ENCODE results near the gene MGLL.

MGLL gene

DNA sequence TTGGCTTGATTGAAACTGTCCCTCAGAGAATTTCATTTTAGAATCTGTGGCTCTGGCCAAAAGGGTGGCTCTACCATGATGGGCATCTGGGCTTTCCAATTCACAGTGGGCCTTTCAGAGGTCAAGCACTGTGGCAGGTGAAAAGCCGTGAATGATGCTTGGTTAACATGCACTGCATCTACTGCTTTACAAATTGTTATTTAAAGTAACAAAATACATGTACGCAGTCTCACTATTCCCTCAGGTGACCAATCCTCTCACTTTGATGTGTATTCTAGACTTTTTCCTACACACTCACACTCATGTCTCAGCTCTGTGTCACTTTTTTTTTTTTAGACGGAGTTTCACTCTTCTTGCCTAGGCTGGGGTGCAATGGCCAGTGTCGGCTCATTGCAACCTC, 70.5 kb downstream of the MGLL start:
- Histone ChIP-seq H4K20me1 (ENCODE audit: insufficient read depth) (no peaks in the 10 kb centered on the region), H2AFZ (ENCODE audit: low read depth) (peak overlapping the region; percentile 48; the same call in 1 of the 2 replicates), H3K79me2 (ENCODE audit: insufficient read depth, low read depth) (no peaks in the 10 kb centered on the region), H3K4me2 (peak overlapping the region; percentile 70), H3K36me3 (ENCODE audit: insufficient read depth) (no peaks in the 10 kb centered on the region), H3K4me3 (IDR thresholded peaks at IDR 0.05; ENCODE audit: insufficient read depth, low read depth, low read length) (peak overlapping the region; percentile 21), H3K27me3 (ENCODE audit: insufficient read depth, low read depth) (no peaks in the 10 kb centered on the region), H3K4me1 (ENCODE audit: low read depth, poor library complexity, severe bottlenecking) (peaks cover 65% of the 10 kb centered on the region), H3K9ac (peak overlapping the region; percentile 82; the same call in 1 of the 2 replicates), H3K27ac (peak overlapping the region; percentile 97)
- TF ChIP-seq, protein P1, sequence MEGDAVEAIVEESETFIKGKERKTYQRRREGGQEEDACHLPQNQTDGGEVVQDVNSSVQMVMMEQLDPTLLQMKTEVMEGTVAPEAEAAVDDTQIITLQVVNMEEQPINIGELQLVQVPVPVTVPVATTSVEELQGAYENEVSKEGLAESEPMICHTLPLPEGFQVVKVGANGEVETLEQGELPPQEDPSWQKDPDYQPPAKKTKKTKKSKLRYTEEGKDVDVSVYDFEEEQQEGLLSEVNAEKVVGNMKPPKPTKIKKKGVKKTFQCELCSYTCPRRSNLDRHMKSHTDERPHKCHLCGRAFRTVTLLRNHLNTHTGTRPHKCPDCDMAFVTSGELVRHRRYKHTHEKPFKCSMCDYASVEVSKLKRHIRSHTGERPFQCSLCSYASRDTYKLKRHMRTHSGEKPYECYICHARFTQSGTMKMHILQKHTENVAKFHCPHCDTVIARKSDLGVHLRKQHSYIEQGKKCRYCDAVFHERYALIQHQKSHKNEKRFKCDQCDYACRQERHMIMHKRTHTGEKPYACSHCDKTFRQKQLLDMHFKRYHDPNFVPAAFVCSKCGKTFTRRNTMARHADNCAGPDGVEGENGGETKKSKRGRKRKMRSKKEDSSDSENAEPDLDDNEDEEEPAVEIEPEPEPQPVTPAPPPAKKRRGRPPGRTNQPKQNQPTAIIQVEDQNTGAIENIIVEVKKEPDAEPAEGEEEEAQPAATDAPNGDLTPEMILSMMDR (conservative IDR thresholded peaks at IDR 0.05; ENCODE audit: low read depth, low read length): no peak

DNA sequence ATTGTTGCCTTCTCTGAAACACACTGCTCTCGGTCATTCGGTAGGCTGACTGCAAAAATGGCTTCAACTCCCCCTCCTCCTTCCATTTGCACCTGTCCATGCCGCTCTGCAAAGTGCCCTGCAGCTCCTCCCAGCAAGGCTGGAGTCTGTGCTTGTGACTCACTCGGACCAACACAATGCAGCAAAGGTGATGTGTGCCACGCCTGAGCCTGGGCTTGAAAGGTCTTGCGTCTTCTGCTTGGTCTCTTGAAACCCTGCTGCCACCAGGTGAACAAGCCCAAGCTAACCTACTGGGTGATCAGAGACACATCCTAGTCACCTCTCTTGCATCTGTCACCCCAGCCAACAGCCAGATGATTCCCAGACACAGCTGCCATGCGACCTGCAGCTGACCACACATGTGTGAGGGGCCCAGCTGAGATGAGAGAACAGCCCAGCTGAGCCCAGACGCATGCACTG, 71.1 kb downstream of the MGLL start:
- peaks cover 71% of the 10 kb centered on the region for H3K4me1 ChIP-seq (ENCODE audit: low read depth, poor library complexity, severe bottlenecking)

DNA sequence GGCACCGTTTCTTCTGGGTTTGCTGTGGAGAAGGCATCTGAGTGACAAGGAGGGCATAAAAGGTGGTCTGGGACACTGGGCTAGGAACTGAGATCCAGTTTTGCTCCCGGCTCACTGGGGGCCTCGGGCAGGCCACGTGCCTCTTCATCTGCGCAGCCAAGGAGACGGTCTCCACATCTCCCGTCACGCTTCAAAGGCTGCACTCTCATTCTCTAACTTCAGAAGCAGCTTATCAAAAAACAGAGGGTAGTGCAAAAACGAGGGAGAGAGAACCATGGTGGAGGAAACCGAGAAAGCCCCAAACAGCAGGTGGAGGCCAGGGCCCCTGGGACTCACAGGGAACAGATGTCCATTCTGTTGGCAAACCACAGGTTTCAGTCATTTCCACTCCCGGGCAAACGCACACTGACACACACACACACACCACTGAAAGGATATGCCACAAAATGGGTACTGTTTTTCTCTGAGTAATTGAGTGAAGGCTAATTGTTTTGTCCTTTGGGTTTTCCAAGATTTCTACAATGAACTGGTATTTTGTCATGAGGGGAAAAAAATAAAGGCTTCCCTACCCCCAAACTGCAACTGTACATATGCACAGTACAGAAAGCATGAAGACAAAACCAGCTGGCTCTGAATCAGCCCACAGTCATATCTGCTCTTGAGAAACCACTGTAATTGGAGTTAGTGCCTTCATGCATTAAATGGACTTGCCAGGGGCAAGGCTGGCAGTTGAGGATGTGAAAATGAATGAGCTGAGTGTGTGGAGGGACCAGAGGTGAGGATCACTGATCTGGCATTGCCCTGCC, 71.9 kb downstream of the MGLL start:
- Histone ChIP-seq H4K20me1 (ENCODE audit: insufficient read depth) (no peaks in the 10 kb centered on the region), H3K27me3 (ENCODE audit: insufficient read depth, low read depth) (no peaks in the 10 kb centered on the region), H3K27ac (peak overlapping the region; percentile 97), H3K36me3 (ENCODE audit: insufficient read depth) (no peaks in the 10 kb centered on the region), H3K4me3 (IDR thresholded peaks at IDR 0.05; ENCODE audit: insufficient read depth, low read depth, low read length) (no peak overlapping the region), H3K4me1 (ENCODE audit: low read depth, poor library complexity, severe bottlenecking) (peaks cover 78% of the 10 kb centered on the region), H3K9ac (peak overlapping the region; percentile 82), H2AFZ (ENCODE audit: low read depth) (peak overlapping the region; percentile 48), H3K4me2 (peak overlapping the region; percentile 70), H3K79me2 (ENCODE audit: insufficient read depth, low read depth) (no peaks in the 10 kb centered on the region)
- TF ChIP-seq, protein P1 (conservative IDR thresholded peaks at IDR 0.05; ENCODE audit: low read depth, low read length): no peak

More for the DNA sequence above, 71.1 kb downstream of the MGLL start:
- Histone ChIP-seq H3K4me3 (IDR thresholded peaks at IDR 0.05; ENCODE audit: insufficient read depth, low read depth, low read length) (peak overlapping the region; percentile 21), H3K79me2 (ENCODE audit: insufficient read depth, low read depth) (no peaks in the 10 kb centered on the region), H3K36me3 (ENCODE audit: insufficient read depth) (no peaks in the 10 kb centered on the region), H2AFZ (ENCODE audit: low read depth) (peak overlapping the region; percentile 48; the same call in 1 of the 2 replicates), H4K20me1 (ENCODE audit: insufficient read depth) (no peaks in the 10 kb centered on the region), H3K27ac (peak overlapping the region; percentile 97), H3K4me2 (peak overlapping the region; percentile 70), H3K9ac (peak overlapping the region; percentile 82; the same call in 1 of the 2 replicates), H3K27me3 (ENCODE audit: insufficient read depth, low read depth) (no peaks in the 10 kb centered on the region)
- TF ChIP-seq, protein P1 (conservative IDR thresholded peaks at IDR 0.05; ENCODE audit: low read depth, low read length): no peak

DNA sequence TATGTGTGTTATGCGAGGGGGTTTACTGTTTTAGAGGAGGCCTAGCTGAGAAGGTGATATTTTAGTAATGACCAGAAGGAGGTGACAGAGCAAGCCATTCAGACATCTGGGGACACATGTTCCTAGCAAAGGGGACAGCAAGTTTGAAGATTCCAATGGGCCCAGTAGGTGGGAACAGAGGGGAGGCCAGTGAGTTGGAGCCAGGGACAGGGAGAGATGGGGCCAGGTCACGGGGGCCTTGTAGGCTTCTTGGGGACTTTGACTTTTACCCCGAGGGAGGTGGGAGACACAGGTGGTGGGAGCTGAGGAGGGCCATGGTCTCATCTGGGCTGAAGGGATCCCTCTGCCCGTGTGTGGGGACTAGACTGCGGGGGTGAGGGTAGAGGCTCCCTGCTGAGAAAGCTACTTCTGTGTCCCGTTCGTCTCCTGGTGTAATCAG, 72.5 kb downstream of the MGLL start:
- no peaks in the 10 kb centered on the region for H4K20me1 ChIP-seq (ENCODE audit: insufficient read depth)
- H3K27ac ChIP-seq: peak overlapping the region; percentile 97
- H3K36me3 ChIP-seq (ENCODE audit: insufficient read depth): no peaks in the 10 kb centered on the region
- no peak overlapping the region for H3K4me3 ChIP-seq (IDR thresholded peaks at IDR 0.05; ENCODE audit: insufficient read depth, low read depth, low read length)
- no peaks in the 10 kb centered on the region for H3K27me3 ChIP-seq (ENCODE audit: insufficient read depth, low read depth)
- H2AFZ ChIP-seq (ENCODE audit: low read depth): peak overlapping the region; percentile 48
- H3K9ac ChIP-seq: peak overlapping the region; percentile 82
- peaks cover 78% of the 10 kb centered on the region for H3K4me1 ChIP-seq (ENCODE audit: low read depth, poor library complexity, severe bottlenecking)
- TF ChIP-seq, protein P1 (conservative IDR thresholded peaks at IDR 0.05; ENCODE audit: low read depth, low read length): peak; percentile 40; the same call in 1 of the 2 replicates
- no peaks in the 10 kb centered on the region for H3K79me2 ChIP-seq (ENCODE audit: insufficient read depth, low read depth)
- H3K4me2 ChIP-seq: peak overlapping the region; percentile 70

All from KMS-11 (cell line).